Measurements from ENCODE around the gene TKFC.
"Not testable (repeated sequence)": the region's sequence is repeated elsewhere in the genome, so short reads cannot be mapped to it uniquely, and the experiment has no call there.

Gene TKFC

GRCh38 chr11:61383859-61384258 is 50.8 kb downstream of the TKFC start:
- H3K4me3 ChIP-seq (ENCODE audit: control insufficient read depth in 1 of 7, extremely low read depth in 1 of 7, insufficient read depth in 4 of 7, low read depth in 2 of 7, low read length in 6 of 7); H3K27ac ChIP-seq (ENCODE audit: insufficient read depth in 1 of 2, low read depth in 1 of 2, low read length in 2 of 2, poor library complexity in 1 of 2, severe bottlenecking in 2 of 2); H3K27me3 ChIP-seq (replicated peaks in 2 of 5; ENCODE audit: control insufficient read depth in 4 of 5, insufficient read depth in 5 of 5, low read length in 4 of 5); H3K36me3 ChIP-seq (ENCODE audit: control insufficient read depth in 4 of 4, insufficient read depth in 4 of 4, low read length in 3 of 4); H3K4me1 ChIP-seq (ENCODE audit: control extremely low read depth in 1 of 4, control insufficient read depth in 4 of 4, insufficient read depth in 4 of 4, low read length in 3 of 4); DNase-seq; POLR2A ChIA-PET; H3K9me3 ChIP-seq (ENCODE audit: control extremely low read depth in 1 of 5, control insufficient read depth in 4 of 5, insufficient read depth in 2 of 5, low read depth in 1 of 5, low read length in 4 of 5): not testable (repeated sequence)
- 89% methylated on average over 5 of the region's 5 CpGs for WGBS (ENCODE audit: insufficient coverage)
- CTCF ChIA-PET, result interaction anchor here (1.4 to 14.4 kb wide), 10 partner anchors 9 to 133 kb away, joined by 5 to 341 read pairs (median 22); partner anchors contain the start of genes CYB561A3, DDB1, TKFC and TMEM138

DNA sequence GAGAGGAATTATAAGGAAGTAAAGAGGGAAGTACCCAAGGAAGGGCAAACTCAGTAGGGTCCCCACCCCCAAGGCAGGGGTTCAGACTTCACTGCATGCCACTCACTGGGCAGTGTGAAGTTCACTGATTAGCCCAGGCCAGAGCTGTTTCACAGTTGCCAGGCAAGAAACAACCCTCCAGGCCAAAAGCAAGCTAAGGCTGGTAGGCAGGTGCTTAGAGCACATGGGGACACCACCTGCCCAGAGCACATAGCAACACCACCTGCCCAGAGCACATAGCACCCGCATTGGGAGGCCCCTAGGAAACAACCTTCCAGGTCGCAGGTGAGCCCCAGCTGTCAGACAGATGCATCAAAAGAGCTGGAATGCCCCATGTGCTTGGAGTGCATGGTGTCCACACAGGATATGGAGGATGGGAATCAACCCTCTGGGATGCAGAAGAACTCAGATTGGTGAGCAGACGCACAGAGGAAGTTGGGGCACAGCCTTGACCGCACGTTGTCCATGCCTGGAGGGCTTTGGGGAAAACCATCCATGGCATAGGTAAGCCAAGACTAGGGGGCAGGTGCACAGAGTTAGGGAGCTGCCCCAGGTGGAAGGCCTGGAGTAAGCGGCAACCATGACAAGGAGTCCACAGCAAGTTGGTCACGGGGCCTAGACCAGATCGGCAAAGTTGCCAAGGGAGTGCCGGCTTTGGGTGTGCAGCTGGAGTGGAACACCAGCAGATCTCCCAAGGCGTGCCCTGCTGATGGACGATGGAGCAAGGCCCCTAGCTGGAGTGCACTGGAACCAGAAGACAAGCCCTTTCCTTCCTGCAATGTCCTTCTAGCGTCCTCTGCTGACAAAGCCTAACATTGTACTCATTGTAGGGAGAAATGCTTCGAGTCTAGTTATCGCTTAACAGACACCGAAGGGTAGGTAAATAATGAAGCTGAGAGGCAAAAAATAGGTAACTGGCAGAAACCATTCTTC is 51.5 kb downstream of the TKFC start:
- 93% methylated on average over 12 of the region's 15 CpGs for WGBS (ENCODE audit: insufficient coverage)
- ChIA-PET CTCF (interaction anchor here (0.5 to 14.4 kb wide), 24 partner anchors 10 to 256 kb away, joined by 3 to 341 read pairs (median 5); partner anchors contain the start of genes CYB561A3, DDB1, TKFC and TMEM138), POLR2A (interaction anchor here (1.0 kb wide), 1 partner anchor 48 kb away, joined by 4 read pairs; no protein-coding TSS in a partner anchor)

GRCh38 chr11:61390161-61390560 is 57.1 kb downstream of the TKFC start:
- 100% methylated on average over 1 of the region's 1 CpG for WGBS (ENCODE audit: insufficient coverage)
- peaks cover 4 to 25% (median 22%) of the 10 kb centered on the region in 4 experiments for H3K4me1 ChIP-seq (ENCODE audit: control extremely low read depth in 1 of 4, control insufficient read depth in 4 of 4, insufficient read depth in 4 of 4, low read length in 3 of 4)
- H3K27ac ChIP-seq (ENCODE audit: insufficient read depth in 1 of 2, low read depth in 1 of 2, low read length in 2 of 2, poor library complexity in 1 of 2, severe bottlenecking in 2 of 2), result no peak overlapping the region
- no peaks in the 10 kb centered on the region for H3K27me3 ChIP-seq (replicated peaks in 2 of 5; ENCODE audit: control insufficient read depth in 4 of 5, insufficient read depth in 5 of 5, low read length in 4 of 5)
- ChIA-PET POLR2A (no interaction called here), CTCF (interaction anchor here (0.8 to 14.4 kb wide), 8 partner anchors 8 to 52 kb away, joined by 3 to 341 read pairs (median 4); partner anchors contain the start of genes DDB1, TKFC and TMEM138)
- no peak for DNase-seq
- peaks cover 0 to 5% (median 2%) of the 10 kb centered on the region in 4 experiments for H3K36me3 ChIP-seq (ENCODE audit: control insufficient read depth in 4 of 4, insufficient read depth in 4 of 4, low read length in 3 of 4)
- no peak overlapping the region for H3K4me3 ChIP-seq (ENCODE audit: control insufficient read depth in 1 of 7, extremely low read depth in 1 of 7, insufficient read depth in 4 of 7, low read depth in 2 of 7, low read length in 6 of 7)
- no peaks in the 10 kb centered on the region for H3K9me3 ChIP-seq (ENCODE audit: control extremely low read depth in 1 of 5, control insufficient read depth in 4 of 5, insufficient read depth in 2 of 5, low read depth in 1 of 5, low read length in 4 of 5)

More for the DNA sequence above, 51.5 kb downstream of the TKFC start:
- Histone ChIP-seq H3K9me3 (ENCODE audit: control extremely low read depth in 1 of 5, control insufficient read depth in 4 of 5, insufficient read depth in 2 of 5, low read depth in 1 of 5, low read length in 4 of 5) (no peaks in the 10 kb centered on the region), H3K4me3 (ENCODE audit: control insufficient read depth in 1 of 7, extremely low read depth in 1 of 7, insufficient read depth in 4 of 7, low read depth in 2 of 7, low read length in 6 of 7) (no peak overlapping the region), H3K27me3 (replicated peaks in 2 of 5; ENCODE audit: control insufficient read depth in 4 of 5, insufficient read depth in 5 of 5, low read length in 4 of 5) (no peaks in the 10 kb centered on the region), H3K27ac (ENCODE audit: insufficient read depth in 1 of 2, low read depth in 1 of 2, low read length in 2 of 2, poor library complexity in 1 of 2, severe bottlenecking in 2 of 2) (no peak overlapping the region), H3K4me1 (ENCODE audit: control extremely low read depth in 1 of 4, control insufficient read depth in 4 of 4, insufficient read depth in 4 of 4, low read length in 3 of 4) (peaks cover 0 to 2% (median 0%) of the 10 kb centered on the region in 4 experiments), H3K36me3 (ENCODE audit: control insufficient read depth in 4 of 4, insufficient read depth in 4 of 4, low read length in 3 of 4) (no peaks in the 10 kb centered on the region)
- DNase-seq, result no peak

DNA sequence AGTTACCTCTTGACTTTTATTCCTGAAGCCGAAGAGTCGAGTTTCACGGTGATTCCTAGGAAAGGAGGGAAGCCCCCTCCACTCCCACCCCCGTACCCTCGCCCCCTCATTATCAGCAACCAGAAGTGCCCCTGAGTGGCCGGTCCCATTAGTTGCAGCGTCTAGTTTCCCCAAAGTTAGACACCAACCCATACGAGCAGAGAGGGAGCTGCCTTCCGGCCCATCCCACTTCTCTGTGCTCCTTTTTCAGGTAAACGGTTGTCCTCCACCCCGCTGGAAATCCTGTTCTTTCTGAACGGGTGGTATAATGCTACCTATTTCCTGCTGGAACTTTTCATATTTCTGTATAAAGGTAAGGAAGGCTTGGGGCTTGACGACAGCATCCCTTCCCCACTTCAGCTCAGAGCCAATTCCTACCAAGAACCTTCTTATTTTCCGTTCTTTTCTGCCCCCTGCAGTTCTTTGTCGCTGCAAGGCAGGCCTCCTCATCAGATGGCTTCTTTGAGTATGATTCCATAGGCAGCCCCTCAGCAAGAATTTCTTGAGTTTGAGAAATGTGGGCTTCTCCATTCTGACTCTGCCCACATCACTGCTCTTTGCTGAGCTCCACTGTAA is 60.1 kb downstream of the TKFC start:
- CTCF ChIA-PET, result interaction anchor here (0.8 to 14.4 kb wide), 15 partner anchors 9 to 265 kb away, joined by 3 to 341 read pairs (median 5); partner anchors contain the start of genes CPSF7, CYB561A3, DDB1 and SDHAF2
- H3K4me3 ChIP-seq (ENCODE audit: control insufficient read depth in 1 of 7, extremely low read depth in 1 of 7, insufficient read depth in 4 of 7, low read depth in 2 of 7, low read length in 6 of 7), result peak overlapping the region; percentile 74 to 95 (median 81)
- H3K4me1 ChIP-seq (ENCODE audit: control extremely low read depth in 1 of 4, control insufficient read depth in 4 of 4, insufficient read depth in 4 of 4, low read length in 3 of 4), result peaks cover 4 to 24% (median 21%) of the 10 kb centered on the region in 4 experiments
- H3K9me3 ChIP-seq (ENCODE audit: control extremely low read depth in 1 of 5, control insufficient read depth in 4 of 5, insufficient read depth in 2 of 5, low read depth in 1 of 5, low read length in 4 of 5), result no peaks in the 10 kb centered on the region
- H3K27me3 ChIP-seq (replicated peaks in 2 of 5; ENCODE audit: control insufficient read depth in 4 of 5, insufficient read depth in 5 of 5, low read length in 4 of 5), result no peaks in the 10 kb centered on the region
- H3K36me3 ChIP-seq (ENCODE audit: control insufficient read depth in 4 of 4, insufficient read depth in 4 of 4, low read length in 3 of 4), result peaks cover 5 to 19% (median 11%) of the 10 kb centered on the region in 4 experiments
- WGBS (ENCODE audit: insufficient coverage), result 0% methylated on average over 10 of the region's 15 CpGs
- DNase-seq, result peak; percentile 55 to 68 (median 64)
- peak overlapping the region; percentile 40 to 78 for H3K27ac ChIP-seq (ENCODE audit: insufficient read depth in 1 of 2, low read depth in 1 of 2, low read length in 2 of 2, poor library complexity in 1 of 2, severe bottlenecking in 2 of 2)
- POLR2A ChIA-PET, result interaction anchor here (0.9 to 2.7 kb wide), 3 partner anchors 31 to 37 kb away, joined by 3 to 7 read pairs (median 3); partner anchors contain the start of genes CPSF7, CYB561A3, SDHAF2 and TMEM138

Data from common myeloid progenitor, CD34-positive (primary cell).